Activated T-cell treated with anti-CD3 and anti-CD28 coated beads, Interleukin-2, amount 50 U/mL, for 1 hour (primary cell): ENCODE results near the gene SAMHD1.
"Not testable (repeated sequence)": the region's sequence is repeated elsewhere in the genome, so short reads cannot be mapped to it uniquely, and the experiment has no call there.

Experiments
- DNase-seq: peaks from one replicate; pipeline ENCODE4 v3.0.0-alpha.2; 2020

The SAMHD1 gene

DNA sequence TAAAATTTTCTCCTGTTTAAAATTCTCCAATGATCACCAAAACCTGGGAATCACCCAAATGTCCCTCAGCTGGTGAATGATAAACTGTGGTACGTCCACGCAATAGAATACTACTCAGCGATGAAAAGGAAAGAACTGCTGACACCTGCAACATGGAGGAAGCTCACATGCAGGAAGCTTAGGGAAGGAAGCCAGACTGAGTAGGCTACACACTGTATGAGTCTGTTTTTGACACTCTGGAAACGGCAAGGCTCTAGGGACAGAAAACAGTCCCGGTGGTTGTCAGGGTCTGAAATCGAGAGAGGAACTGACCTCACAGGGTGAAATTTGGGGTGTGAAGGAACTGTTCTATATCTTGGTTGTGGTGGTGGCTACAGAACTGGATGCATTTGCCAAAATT is 100.7 kb downstream of the SAMHD1 start:
- no peak for DNase-seq

DNA sequence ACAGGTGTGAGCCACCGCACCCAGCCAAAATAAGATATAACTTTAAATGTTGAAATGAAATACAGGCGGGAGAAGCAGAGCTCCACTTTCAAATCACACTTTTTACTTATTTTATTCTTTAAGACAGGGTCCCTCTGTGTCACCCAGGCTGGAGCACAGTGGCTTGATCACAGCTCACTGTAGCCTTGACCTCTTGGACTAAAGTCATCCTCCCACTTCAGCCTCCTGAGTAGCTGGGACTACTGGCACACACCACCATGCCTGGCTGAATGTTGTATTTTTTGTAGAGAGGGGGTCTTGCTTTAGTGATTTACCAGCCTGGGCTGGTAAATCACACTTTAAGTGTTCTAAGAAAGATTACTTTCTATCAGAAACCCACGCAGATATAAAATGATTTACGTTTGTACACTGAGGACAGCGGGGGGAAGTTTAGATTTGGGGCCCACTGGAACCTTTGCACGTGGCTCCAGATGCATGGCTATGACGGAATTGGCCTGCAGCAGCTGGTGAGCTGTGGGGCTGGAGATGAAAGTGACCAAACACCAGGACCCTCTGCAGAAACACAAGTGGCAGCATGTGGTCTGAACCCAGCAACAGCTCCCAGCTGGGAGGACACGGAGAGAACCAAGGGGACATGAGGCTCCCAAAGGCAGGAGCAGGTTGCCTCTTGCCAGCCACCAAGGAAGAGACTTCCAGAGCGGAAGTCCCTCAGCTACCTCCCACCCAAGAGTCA is 102.0 kb downstream of the SAMHD1 start:
- DNase-seq: no peak

DNA sequence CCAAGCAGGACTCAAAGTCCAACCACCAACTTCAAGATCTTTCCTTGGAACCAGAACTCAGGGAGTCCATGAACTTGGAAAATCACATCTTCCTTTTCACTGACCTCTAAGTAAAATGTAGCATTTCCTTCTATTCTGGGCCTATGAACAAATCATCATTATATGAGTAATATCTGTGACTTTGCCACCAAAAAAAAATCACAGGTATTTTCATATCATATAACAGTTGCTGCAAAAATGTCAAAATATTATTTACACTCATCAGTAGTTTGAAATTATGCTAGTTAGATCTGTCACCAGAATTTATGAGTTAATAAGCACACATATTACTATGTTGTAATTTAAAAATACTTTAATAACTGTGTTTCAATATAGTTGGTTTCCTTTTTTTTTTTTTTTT is 102.8 kb downstream of the SAMHD1 start:
- no peak for DNase-seq

DNA sequence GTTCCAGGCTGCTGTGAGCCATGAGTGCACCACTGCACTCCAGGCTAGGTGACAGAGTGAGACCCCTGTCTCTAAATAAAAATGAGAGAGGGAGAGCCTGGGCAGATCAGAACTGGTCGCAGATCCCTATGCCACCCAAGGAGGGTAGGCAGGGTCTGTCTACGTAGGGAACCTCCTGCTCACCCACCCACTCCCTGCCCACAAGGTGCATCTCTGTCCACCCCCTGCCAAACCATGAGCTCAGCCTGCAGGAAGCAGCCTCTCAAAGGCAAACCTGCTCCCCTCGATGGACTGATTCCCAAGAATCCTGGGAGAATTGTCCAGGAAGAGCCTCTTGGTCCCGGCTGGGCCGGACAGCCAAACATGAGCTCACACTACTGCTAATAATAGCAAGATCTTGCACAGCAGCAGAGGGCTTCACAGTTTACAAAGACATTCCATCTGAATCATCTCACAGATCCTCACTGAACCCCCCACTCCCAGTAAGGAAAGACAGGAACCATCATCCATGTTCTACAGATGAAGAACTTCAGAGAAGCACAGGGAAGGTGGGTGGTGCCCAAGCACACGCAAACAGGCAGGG is 103.3 kb downstream of the SAMHD1 start:
- DNase-seq: no peak

DNA sequence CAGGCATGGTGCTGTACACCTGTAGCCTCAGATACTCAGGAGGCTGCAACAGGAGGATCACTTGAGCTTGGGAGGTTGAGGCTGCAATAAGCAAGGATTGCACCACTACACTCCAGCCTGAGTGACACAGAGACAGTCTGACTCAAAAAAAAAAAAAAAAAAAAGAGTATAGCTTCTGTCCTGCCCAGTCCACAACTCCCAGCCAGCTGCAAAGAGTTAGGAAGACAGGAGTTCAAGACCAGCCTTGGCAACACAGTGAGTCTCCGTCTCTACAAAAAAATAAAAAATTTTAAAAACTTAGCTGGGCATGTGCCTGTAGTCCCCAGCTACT is 103.8 kb downstream of the SAMHD1 start:
- DNase-seq: no peak

DNA sequence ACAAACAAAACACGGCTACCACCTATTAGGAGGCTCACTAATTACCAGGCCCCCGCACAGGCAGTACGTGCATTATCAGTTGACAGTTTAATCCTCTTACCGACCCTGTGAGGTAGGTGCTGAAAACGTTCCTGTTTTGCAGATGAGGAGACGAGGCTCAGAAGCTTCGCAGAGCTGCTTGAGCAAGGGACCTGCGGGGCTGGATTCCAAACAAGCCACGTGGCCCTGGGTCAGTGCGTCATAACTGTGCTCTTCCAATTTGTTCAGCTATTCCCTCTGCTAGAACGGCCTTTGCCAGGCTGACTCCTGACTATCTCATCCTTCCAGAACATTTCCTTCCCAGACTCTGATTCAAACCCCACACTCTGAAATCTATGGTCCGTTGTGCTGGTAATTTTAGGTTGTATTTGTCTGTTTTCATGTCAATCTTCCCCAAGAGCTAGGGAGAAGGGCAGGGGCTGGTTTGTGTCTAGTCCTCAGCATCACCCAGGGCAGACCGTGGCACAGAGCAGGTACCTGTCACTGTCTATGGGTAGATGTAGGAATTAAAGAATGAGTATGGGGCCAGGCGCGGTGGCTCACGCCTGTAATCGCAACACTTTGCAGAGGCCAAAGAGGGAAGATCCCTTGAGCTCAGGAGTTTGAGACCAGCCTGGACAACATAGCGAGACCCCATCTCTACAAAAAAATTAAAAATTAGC is 104.3 kb downstream of the SAMHD1 start:
- DNase-seq: no peak

DNA sequence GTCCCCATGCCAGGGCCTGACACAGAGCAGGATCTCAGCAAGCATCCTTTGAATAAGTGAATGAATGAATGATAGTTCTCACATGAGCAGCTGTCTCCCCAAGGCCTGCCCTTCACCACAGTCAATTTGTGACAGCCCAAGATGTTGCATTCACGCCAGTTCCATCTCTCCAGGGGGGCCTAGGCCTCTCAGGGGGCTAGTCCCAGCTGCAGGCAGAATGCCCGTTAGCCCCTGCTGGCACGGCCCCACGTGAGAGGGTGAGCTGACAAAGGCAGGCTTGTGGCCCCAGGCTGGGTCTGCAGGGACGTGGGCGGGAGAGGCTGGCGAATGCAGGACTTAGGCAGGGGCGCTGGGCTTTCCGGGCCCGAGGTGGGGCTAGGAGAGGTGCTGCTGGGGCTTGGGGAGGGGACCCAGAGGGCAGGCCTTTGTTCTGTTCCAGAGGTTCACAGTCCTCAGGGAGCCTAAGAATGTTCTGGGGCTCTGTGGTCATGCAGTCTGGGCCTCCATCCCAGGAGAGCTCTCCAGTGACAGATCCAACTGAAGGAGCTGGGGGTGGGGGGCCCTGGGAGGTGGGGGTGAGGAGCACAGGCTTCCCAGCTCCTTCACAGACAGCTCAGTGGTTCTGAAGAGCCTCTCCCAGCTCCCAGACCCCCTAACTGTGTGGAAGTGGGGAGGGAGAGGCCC is 106.1 kb downstream of the SAMHD1 start:
- DNase-seq: no peak

DNA sequence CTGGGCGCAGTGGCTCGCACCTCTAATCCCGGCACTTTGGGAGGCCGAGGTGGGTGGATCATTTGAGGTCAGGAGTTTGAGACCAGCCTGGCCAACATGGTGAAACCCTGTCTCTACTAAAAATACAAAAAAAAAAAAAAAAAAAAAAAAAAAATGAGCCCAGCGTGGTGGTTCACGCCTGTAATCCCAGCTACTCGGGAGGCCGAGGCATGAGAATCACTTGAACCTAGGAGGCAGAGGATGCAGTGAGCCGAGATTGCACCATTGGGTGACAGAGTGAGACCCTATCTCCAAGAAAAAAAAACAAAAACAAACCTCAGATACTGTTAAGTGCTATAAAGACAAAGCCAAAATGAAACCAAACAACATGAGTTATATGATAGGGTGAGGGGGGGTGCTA is 110.5 kb downstream of the SAMHD1 start:
- DNase-seq: not testable (repeated sequence)
